Measurements from ENCODE around the gene SYT15. TPM values are rescaled to one million over a fixed set of nuclear protein-coding genes. Genes with fewer than 3 reads are reported as not detected.

Gene SYT15
- total RNA-seq, 8 experiments from 2014 or later, result 0.50 to 3.5 (median 0.70) TPM

DNA sequence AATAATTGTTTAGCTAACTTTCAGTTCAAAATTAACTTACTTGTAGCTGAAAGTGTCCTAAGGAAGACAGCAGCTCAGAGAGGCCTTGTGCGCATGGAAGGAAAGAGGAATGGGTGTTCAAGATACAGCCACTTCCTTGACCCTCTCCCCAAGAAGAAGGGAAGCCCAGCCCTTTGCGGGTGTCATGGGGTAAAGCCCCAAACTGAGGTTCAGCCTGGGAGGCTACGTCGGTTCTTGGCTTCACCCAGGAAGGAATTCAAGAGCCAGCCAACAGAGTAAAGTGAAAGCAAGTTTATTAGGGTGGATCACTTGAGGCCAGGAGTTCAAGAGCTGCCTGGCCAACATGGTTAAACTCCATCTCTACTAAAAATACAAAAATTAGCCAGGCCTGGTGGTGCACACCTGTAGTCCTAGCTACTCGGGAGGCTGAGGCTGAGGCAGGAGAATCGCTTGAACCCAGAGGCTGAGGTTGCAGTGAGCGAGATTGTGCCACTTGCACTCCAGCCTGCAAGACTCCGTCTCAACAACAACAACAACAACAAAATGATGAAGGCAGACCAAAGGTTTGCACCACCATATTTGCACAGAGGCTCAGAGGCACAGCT is 38.4 kb upstream of the SYT15 start:
- WGBS, 10 experiments, result 58 to 99% (median 94%) methylated on average over 4 to 8 of the region's 8 CpGs; no CpG with 5 or more reads in 1 of the 10 experiments
- in situ Hi-C loops (cut with MboI; ENCODE audit: low pct_unique_long_range_greater_than_20kb in 2 of 9, low sequenced_read_pairs in 9 of 9, unreplicated experiment in 9 of 9), result no loop called here
- no peak overlapping the region for H3K27ac ChIP-seq

DNA sequence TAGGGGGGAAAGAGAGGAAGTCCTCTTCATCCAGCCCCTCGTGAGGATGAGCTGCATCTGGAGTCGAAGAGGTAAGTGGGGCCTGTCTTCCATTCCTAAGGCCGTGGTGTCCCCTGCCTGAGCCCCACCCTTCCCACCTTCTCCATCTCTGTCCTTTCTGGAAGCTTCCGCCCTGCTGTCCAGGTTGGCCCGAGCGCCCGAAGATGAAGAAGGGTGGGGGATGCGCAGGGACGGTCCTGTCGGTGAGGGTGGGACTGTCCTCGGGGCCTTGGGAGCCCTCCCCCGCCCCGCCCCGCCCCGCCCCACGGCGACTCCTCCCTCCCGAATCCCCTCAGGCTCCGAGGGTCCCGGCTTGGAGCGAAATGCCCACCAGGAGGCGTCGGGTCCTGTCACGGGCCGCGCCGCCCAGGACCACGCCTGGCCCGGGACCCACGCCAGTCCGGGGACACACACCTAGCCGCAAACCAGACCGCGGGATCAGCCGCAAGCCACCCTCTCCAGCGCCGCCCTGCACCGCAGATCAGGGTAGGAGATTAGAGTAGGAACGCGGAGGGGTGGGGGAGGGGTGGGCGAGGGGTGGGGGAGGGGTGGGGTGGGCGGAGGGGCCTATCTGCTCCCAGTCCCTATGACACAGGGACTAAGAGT is 37.8 kb upstream of the SYT15 start:
- Histone ChIP-seq H3K27ac (no peak overlapping the region), H3K4me3 (peak overlapping the region in 4 of 5 donors; percentile 13 to 22 (median 19)), H3K4me1 (replicated peaks in 1 of 2) (no peaks in the 10 kb centered on the region)
- ATAC-seq (replicated peaks in 6 of 8), result peak in 5 of 8 experiments; percentile 69 to 78 (median 75)
- in situ Hi-C loops (cut with MboI; ENCODE audit: low pct_unique_long_range_greater_than_20kb in 2 of 9, low sequenced_read_pairs in 9 of 9, unreplicated experiment in 9 of 9), result no loop called here
- 0 to 84% (median 32%) methylated on average over 1 to 5 of the region's 42 CpGs; no CpG with 5 or more reads in 2 of the 10 experiments for WGBS, 10 experiments

More for the DNA sequence above, 38.4 kb upstream of the SYT15 start:
- H3K4me3 ChIP-seq, result no peak overlapping the region
- ATAC-seq (replicated peaks in 6 of 8), result peak in 1 of 8 experiments; percentile 2
- H3K4me1 ChIP-seq (replicated peaks in 1 of 2), result no peaks in the 10 kb centered on the region

- in situ Hi-C loops (cut with MboI; ENCODE audit: low pct_unique_long_range_greater_than_20kb in 2 of 9, low sequenced_read_pairs in 9 of 9, unreplicated experiment in 9 of 9), result no loop called here
- H3K4me1 ChIP-seq (replicated peaks in 1 of 2), result no peaks in the 10 kb centered on the region
- WGBS, 10 experiments, result 62 to 97% (median 77%) methylated on average over 4 to 7 of the region's 7 CpGs
- no peak for ATAC-seq (replicated peaks in 6 of 8)
- no peak overlapping the region for H3K27ac ChIP-seq
- H3K4me3 ChIP-seq, result no peak overlapping the region
Observed at GRCh38 chr10:46541735-46542566, 37.0 kb upstream of the SYT15 start.

- H3K4me1 ChIP-seq (replicated peaks in 1 of 2), result no peaks in the 10 kb centered on the region
- WGBS, 10 experiments, result 43 to 83% (median 72%) methylated on average over 3 to 7 of the region's 7 CpGs
- peak in 1 of 8 experiments; percentile 16 for ATAC-seq (replicated peaks in 6 of 8)
- no peak overlapping the region for H3K4me3 ChIP-seq
- in situ Hi-C loops (cut with MboI; ENCODE audit: low pct_unique_long_range_greater_than_20kb in 2 of 9, low sequenced_read_pairs in 9 of 9, unreplicated experiment in 9 of 9), result no loop called here
- H3K27ac ChIP-seq, result no peak overlapping the region
Observed at GRCh38 chr10:46542567-46543465, 36.1 kb upstream of the SYT15 start.

DNA sequence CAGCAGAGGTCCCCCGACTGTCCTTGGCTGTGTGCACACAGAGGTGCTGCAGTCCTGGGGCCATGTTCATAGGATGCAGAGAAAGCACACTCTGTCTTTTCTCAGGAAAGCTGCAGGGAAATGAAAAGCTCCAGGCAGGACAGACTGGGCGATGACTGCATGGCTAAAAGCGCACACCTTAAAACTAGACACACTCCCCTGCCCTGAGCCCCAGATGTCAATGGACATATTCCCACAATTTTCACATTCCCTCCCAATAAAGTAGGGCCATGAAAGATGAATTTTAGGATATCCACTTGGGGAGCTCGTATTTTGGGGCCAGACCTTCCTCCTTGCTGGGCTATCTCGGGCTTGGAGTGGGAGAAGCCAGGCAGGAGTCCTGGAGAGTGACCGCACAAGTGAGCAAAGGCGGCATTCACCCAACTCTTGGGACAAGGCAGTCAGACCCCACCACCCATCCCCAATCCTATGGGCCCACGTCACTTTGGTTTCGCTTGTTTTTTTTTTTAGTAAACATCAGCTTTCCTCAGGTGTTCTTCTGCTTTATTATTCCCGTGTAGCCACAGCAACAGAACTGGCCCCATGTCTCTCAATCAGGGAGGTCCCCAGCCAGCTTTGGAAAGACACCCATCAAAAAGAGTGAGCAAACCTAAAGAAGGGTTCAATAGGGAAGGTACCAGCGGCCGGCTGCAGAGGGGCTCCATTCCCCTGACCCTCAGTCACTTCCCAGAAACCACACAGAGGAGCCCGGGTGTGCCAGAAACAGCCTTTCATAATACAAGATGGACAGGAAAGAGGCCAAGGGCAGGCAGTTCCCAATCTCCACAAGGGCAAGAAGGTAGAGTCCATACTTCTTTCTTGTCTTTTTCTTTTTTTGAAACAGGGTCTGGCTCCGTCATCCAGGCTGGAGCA is 35.2 kb upstream of the SYT15 start:
- Histone ChIP-seq H3K27ac (no peak overlapping the region), H3K4me1 (replicated peaks in 1 of 2) (no peaks in the 10 kb centered on the region), H3K4me3 (no peak overlapping the region)
- WGBS, 10 experiments, result 59 to 94% (median 78%) methylated on average over 6 to 14 of the region's 14 CpGs
- no peak for ATAC-seq (replicated peaks in 6 of 8)
- in situ Hi-C loops (cut with MboI; ENCODE audit: low pct_unique_long_range_greater_than_20kb in 2 of 9, low sequenced_read_pairs in 9 of 9, unreplicated experiment in 9 of 9), result no loop called here

GRCh38 chr10:46544989-46545791 is 33.7 kb upstream of the SYT15 start:
- in situ Hi-C loops (cut with MboI; ENCODE audit: low pct_unique_long_range_greater_than_20kb in 2 of 9, low sequenced_read_pairs in 9 of 9, unreplicated experiment in 9 of 9), result no loop called here
- Histone ChIP-seq H3K27ac (no peak overlapping the region), H3K4me3 (no peak overlapping the region), H3K4me1 (replicated peaks in 1 of 2) (no peaks in the 10 kb centered on the region)
- WGBS, 10 experiments, result 12 to 90% (median 59%) methylated on average over 2 to 3 of the region's 3 CpGs; no CpG with 5 or more reads in 1 of the 10 experiments
- peak in 3 of 8 experiments; percentile 24 to 63 (median 53) for ATAC-seq (replicated peaks in 6 of 8)

DNA sequence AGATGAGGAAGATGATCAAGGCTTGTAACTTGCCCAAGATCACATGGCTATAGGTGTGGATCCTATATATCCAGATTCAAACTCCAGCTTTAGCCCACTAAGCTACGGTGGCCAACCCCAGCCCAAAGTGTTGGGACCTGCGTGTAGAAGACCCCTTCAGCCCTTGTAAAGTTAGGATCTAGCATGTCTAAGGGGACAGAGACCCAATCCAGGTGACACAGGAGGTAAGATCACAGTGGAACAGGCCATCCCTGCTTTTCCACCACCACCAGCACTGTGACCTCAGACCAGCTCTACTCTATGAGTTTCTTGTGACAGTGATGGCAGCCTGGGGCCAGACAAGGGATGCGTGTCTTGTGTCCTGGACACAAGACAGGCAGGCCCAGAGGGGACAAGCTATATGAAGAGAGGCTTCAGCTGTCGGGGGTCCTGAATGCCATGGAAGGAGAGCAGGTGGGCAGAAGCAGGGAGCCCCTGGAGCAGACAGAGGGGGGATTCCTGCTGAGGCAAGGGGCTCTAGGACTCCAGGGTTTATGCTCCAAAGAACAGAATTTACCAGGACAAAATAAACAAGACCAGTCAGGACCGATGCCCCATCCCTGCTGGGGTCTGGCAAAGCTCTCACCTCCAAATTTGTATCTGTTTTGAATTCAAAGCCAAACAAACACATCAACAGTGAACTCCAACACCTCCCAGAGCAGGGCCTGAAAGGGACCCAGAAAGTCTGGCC is 32.9 kb upstream of the SYT15 start:
- in situ Hi-C loops (cut with MboI; ENCODE audit: low pct_unique_long_range_greater_than_20kb in 2 of 9, low sequenced_read_pairs in 9 of 9, unreplicated experiment in 9 of 9), result no loop called here
- Histone ChIP-seq H3K4me3 (no peak overlapping the region), H3K27ac (no peak overlapping the region), H3K4me1 (replicated peaks in 1 of 2) (no peaks in the 10 kb centered on the region)
- WGBS, 10 experiments, result 0 to 80% (median 51%) methylated on average over 1 to 5 of the region's 5 CpGs
- no peak for ATAC-seq (replicated peaks in 6 of 8)

DNA sequence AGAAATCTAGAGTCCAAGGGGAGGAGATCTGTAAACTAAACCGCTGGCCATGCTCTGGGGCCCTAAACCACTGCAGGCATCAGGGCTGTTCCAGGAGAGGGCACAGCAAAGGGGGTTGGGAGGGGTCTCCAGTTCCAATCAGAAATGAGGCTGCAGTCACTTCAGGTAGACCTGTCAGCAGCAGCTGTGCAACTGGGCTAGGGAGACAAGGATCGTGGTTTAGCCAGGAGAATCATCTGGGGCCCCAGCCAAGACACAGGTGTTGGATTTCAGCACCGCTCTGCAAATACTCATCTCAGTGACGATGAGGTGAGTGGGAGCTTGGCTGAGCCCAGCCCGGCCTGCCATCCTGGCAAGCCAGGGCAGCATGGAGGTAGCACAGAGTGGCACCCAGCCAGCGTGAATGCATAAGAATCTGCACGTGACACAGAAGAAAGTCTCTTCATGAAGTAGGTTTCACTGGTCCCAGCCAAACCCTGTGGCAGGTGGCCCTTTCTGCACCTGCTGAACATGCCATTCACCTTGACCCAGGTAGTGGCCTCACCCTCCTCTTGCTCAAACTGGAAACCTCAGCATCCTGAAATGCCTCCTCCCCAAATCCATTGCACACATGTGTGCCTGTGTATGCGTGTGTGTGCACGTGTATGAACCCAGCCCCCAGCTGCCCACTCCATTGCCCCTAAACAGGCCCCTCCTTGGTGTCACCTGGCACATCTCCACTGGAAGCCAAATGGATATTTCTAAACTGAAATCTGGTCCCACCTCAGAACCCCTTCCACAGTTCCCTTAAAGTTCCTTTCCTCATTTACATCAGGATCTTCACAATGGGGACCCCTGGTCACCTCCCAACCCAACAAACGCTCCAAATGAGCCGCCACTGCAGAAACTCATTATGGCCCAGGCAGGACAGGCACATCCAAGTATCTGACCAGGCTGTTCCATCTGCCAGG is 32.1 kb upstream of the SYT15 start:
- ATAC-seq (replicated peaks in 6 of 8), result no peak
- Histone ChIP-seq H3K4me3 (no peak overlapping the region), H3K27ac (no peak overlapping the region), H3K4me1 (replicated peaks in 1 of 2) (no peaks in the 10 kb centered on the region)
- in situ Hi-C loops (cut with MboI; ENCODE audit: low pct_unique_long_range_greater_than_20kb in 2 of 9, low sequenced_read_pairs in 9 of 9, unreplicated experiment in 9 of 9), result no loop called here
- WGBS, 10 experiments, result 53 to 82% (median 67%) methylated on average over 3 to 10 of the region's 11 CpGs; no CpG with 5 or more reads in 1 of the 10 experiments

DNA sequence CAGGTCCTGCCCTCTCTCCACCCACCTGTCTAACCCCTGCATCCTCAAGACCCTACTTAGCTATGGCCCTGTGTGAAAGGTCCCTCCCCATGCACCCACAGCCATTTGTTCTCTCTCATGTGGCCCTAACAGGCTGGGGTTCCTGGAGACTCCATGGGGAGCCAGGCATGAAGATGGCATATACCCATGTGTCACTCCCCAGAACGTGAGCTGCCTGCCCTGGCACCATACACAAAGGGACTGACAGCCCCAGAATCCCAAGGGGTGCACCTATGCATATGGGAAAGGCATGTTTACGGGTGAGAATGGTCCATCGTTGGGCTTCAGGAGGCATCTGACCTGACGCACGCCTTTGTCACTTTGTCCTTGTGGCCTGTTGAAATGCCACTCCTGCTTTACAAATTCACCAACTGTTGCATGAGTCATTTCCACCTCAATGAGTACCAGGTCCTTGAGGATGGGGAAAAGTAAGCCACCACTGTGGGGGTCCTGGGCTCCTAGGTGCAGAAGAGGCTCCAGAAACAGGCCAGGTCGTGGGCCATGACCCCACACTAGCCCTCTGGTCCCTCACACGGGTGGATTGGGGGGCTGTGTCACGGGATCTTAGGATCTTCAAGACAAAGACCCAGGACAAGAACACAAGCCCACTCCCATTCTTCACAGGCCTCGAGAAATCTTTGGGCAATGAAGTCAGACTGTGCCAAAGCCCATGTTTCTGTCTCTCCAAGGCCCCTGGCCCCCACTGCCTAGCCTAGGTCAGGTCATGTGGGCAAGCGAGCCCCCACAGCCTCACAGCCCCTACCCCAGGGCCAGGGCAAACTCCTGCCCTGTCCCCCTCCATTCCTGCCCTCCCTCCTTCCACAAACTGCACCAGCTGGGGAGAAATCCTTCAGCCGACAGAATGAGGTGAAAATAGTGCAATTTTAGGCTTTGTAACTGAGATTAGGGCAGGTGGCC is 31.1 kb upstream of the SYT15 start:
- in situ Hi-C loops (cut with MboI; ENCODE audit: low pct_unique_long_range_greater_than_20kb in 2 of 9, low sequenced_read_pairs in 9 of 9, unreplicated experiment in 9 of 9), result no loop called here
- 17 to 73% (median 60%) methylated on average over 2 to 10 of the region's 11 CpGs; no CpG with 5 or more reads in 1 of the 10 experiments for WGBS, 10 experiments
- H3K27ac ChIP-seq, result no peak overlapping the region
- no peak for ATAC-seq (replicated peaks in 6 of 8)
- no peak overlapping the region for H3K4me3 ChIP-seq
- no peaks in the 10 kb centered on the region for H3K4me1 ChIP-seq (replicated peaks in 1 of 2)
